ENCODE measurements around the gene DTNB. TPM values are rescaled to one million over a fixed set of nuclear protein-coding genes. Genes with fewer than 3 reads are reported as not detected.

DTNB gene
- total and polyA plus RNA-seq, 2 of the 4 experiments (the other 2 are of a cell fraction): 3.8 to 5.3 TPM

DNA sequence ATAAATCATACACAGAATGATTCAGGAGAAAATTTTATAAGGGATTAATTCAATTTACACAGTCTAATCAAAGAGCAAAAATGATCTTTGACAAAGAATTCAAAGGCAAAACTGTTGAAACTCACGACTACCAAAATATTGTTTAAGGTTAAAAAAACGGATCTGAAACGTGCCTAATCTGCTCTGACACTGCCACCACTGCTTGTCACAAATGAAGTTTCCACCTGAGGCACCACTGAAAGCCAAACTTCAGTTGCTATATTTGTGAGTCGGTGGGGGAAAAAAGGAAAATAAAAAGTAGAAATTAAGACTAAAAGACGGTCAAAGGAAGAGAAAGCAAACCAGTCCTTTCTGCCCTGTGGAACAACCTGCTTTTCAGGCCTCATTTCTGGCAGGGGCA, 191.0 kb downstream of the DTNB start:
- no peaks in the 10 kb centered on the region for H3K79me1 ChIP-seq (ENCODE audit: low read depth in 1 of 2, low read length in 2 of 2)
- 93% methylated on average over 2 of the region's 5 CpGs; no CpG with 5 or more reads in 1 of the 2 experiments for WGBS, 2 experiments (ENCODE audit: extremely low coverage in 2 of 2, insufficient read length in 1 of 2)
- H3K4ac ChIP-seq (ENCODE audit: low read depth, low read length): no peak overlapping the region; the same call in 1 of the 2 replicates
- no peak overlapping the region for H3K9ac ChIP-seq (ENCODE audit: low read depth, low read length)
- no peak overlapping the region; the same call in 1 of the 2 replicates for H3K14ac ChIP-seq (replicated peaks; ENCODE audit: low read depth, low read length)
- H3K4me2 ChIP-seq (ENCODE audit: low read depth, low read length): no peak overlapping the region
- H4K5ac ChIP-seq (ENCODE audit: low read depth, low read length): no peak overlapping the region; the same call in 1 of the 2 replicates
- H2AK5ac ChIP-seq (ENCODE audit: low read depth, low read length): no peak overlapping the region
- no peak for ATAC-seq (ENCODE audit: low read depth)
- POLR2A ChIA-PET (ENCODE audit: unreplicated experiment): no interaction called here
- H3K27me3 ChIP-seq (ENCODE audit: control insufficient read depth, insufficient read depth, low read length): no peaks in the 10 kb centered on the region
- CTCF ChIA-PET: no interaction called here
- intact Hi-C loops (cut with micrococcal nuclease) (no loop called here), dilution Hi-C loops (cut with HindIII; ENCODE audit: low sequenced_read_pairs, unreplicated experiment) (no loop called here), in situ Hi-C loops (cut with MboI; ENCODE audit: low sequenced_read_pairs) (no loop called here)
- H3K36me3 ChIP-seq (ENCODE audit: control insufficient read depth, insufficient read depth, low read length): no peaks in the 10 kb centered on the region
- no peak overlapping the region for H4K8ac ChIP-seq (ENCODE audit: low read depth in 2 of 2, low read length in 2 of 2)
- no peak overlapping the region; the same call in 1 of the 2 replicates for H2BK120ac ChIP-seq (ENCODE audit: low read depth, low read length)
- TF ChIP-seq RAD21 (IDR thresholded peaks at IDR 0.05; ENCODE audit: low read length): no peak
- TF ChIP-seq NFE2L2 (IDR thresholded peaks at IDR 0.05; ENCODE audit: low read depth, low read length): no peak
- TF ChIP-seq RCOR1 (IDR thresholded peaks at IDR 0.05; ENCODE audit: insufficient replicate concordance, low read length): no peak
- TF ChIP-seq POLR2A (IDR thresholded peaks at IDR 0.05; ENCODE audit: low read depth, low read length): no peak
- no peaks in the 10 kb centered on the region for H4K20me1 ChIP-seq (ENCODE audit: insufficient read depth, low read length)
- H2AK9ac ChIP-seq (replicated peaks; ENCODE audit: low read depth, low read length, poor library complexity): no peak overlapping the region
- no peak overlapping the region; the same call in 1 of the 2 replicates for H2BK20ac ChIP-seq (ENCODE audit: low read depth, low read length)
- H3K56ac ChIP-seq (ENCODE audit: extremely low read depth, insufficient read depth, low read length): no peak overlapping the region
- H3K27ac ChIP-seq (ENCODE audit: insufficient read depth, low read length): no peak overlapping the region
- H3K9me1 ChIP-seq (ENCODE audit: insufficient read depth, low read length): no peaks in the 10 kb centered on the region
- no peak overlapping the region for H3K18ac ChIP-seq (ENCODE audit: low read depth, low read length)
- H3K23ac ChIP-seq (ENCODE audit: low read depth, low read length): no peak overlapping the region
- no peak overlapping the region for H3K4me3 ChIP-seq (ENCODE audit: insufficient read depth, low read depth, low read length)
- peaks cover 6% of the 10 kb centered on the region; the same call in 1 of the 2 replicates for H3K4me1 ChIP-seq (ENCODE audit: control insufficient read depth, insufficient read depth, low read length)
- BruUV-seq (replicated peaks): no TSS peak
- H2BK5ac ChIP-seq (ENCODE audit: low read depth, low read length, poor library complexity, severe bottlenecking): no peak overlapping the region
- no peaks in the 10 kb centered on the region for H3K9me3 ChIP-seq (ENCODE audit: control insufficient read depth, insufficient read depth, low read length)
- H2BK15ac ChIP-seq (ENCODE audit: low read depth, low read length): no peak overlapping the region; the same call in 2 of the 3 replicates
- DNase-seq: no peak
- peak overlapping the region; percentile 54 for H2AFZ ChIP-seq (replicated peaks; ENCODE audit: low read length, poor library complexity)
- H4K91ac ChIP-seq (ENCODE audit: insufficient read depth, low read depth, low read length): no peak overlapping the region; the same call in 1 of the 2 replicates
